HL-60 (cell line): ENCODE data around the gene G6PC2.

Experiments
- REST ChIP-seq: IDR thresholded peaks from 2 replicates; pipeline ENCODE4 v1.6.1; 2012; ENCODE audit warnings: low read depth; ENCODE audit not compliant: insufficient replicate concordance
- TF ChIP-seq, protein P1 (sequence below): IDR thresholded peaks from one replicate; pipeline ENCODE4 v1.5.1; 2011; ENCODE audit warnings: low read length, control low read depth, inconsistent platforms; ENCODE audit not compliant: insufficient read depth

DNA sequence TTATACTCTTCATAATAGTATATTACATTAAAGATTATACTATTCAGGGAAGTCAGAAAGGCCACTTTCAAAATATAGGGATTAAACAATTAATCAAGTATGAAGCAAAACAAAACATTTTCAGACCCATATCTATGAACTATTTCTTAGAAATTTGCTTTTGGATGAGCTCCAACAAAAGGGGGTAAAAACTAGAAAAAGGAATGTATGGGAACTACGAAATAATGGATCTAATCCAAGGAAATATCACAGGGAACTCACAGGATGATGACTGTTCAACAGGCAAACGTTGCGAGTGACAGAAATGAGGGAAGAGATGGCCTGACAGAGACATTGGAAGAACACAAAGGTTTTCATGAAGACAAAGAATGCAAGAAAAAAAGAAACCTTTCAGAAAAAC is 27.9 kb downstream of the G6PC2 start:
- TF ChIP-seq REST: no peak
- TF ChIP-seq, protein P1, sequence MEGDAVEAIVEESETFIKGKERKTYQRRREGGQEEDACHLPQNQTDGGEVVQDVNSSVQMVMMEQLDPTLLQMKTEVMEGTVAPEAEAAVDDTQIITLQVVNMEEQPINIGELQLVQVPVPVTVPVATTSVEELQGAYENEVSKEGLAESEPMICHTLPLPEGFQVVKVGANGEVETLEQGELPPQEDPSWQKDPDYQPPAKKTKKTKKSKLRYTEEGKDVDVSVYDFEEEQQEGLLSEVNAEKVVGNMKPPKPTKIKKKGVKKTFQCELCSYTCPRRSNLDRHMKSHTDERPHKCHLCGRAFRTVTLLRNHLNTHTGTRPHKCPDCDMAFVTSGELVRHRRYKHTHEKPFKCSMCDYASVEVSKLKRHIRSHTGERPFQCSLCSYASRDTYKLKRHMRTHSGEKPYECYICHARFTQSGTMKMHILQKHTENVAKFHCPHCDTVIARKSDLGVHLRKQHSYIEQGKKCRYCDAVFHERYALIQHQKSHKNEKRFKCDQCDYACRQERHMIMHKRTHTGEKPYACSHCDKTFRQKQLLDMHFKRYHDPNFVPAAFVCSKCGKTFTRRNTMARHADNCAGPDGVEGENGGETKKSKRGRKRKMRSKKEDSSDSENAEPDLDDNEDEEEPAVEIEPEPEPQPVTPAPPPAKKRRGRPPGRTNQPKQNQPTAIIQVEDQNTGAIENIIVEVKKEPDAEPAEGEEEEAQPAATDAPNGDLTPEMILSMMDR: no peak
